Measurements from ENCODE around the gene APOBEC2.

DNA sequence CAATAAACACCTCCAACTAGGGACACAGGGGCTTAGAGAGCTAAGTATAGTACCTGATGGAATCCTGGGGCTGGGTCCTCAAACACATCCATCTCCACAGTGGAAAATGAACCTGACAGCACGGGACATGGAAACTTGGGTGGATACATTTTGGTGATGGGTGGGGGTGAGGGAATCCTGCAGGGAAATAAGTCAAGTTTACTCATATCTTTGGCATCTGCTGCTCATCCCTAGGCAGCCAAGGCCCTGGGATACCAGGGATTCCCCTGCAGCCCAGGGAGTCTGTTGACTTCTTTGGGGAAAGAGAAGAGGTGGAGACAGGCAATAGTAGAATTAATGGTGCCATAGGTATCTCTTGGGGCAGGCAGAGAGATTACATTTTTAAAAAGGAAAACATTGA lies 6.6 kb downstream of the APOBEC2 start:
- TF ChIP-seq, protein P1, sequence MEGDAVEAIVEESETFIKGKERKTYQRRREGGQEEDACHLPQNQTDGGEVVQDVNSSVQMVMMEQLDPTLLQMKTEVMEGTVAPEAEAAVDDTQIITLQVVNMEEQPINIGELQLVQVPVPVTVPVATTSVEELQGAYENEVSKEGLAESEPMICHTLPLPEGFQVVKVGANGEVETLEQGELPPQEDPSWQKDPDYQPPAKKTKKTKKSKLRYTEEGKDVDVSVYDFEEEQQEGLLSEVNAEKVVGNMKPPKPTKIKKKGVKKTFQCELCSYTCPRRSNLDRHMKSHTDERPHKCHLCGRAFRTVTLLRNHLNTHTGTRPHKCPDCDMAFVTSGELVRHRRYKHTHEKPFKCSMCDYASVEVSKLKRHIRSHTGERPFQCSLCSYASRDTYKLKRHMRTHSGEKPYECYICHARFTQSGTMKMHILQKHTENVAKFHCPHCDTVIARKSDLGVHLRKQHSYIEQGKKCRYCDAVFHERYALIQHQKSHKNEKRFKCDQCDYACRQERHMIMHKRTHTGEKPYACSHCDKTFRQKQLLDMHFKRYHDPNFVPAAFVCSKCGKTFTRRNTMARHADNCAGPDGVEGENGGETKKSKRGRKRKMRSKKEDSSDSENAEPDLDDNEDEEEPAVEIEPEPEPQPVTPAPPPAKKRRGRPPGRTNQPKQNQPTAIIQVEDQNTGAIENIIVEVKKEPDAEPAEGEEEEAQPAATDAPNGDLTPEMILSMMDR (IDR thresholded peaks at IDR 0.05), result no peak
- no peak for TF ChIP-seq POLR2A (IDR thresholded peaks at IDR 0.05)

Data from lower leg skin (tissue), 3 donors.